HepG2 (cell line): ENCODE measurements around the gene HSD11B1L. TPM values are rescaled to one million over a fixed set of nuclear protein-coding genes. Genes with fewer than 3 reads are reported as not detected.

ENCODE experiments used
- CBFB ChIP-seq: sonication (generic); formaldehyde crosslinking; IDR thresholded peaks from 2 replicates; pipeline ENCODE4 v1.4.0; 2020; ENCODE audit warnings: missing genetic modification reagents
- NKX3-1 ChIP-seq: sonication (generic); formaldehyde crosslinking; IDR thresholded peaks from 2 replicates; pipeline ENCODE4 v1.5.0; 2020; ENCODE audit warnings: missing genetic modification reagents
- SIN3B ChIP-seq: fragments of 150-350 bp; IDR thresholded peaks from 2 replicates; pipeline ENCODE4 v1.6.1; 2014; ENCODE audit warnings: low read length
- TBP ChIP-seq: sonication (generic); formaldehyde crosslinking; IDR thresholded peaks from 2 replicates; pipeline ENCODE4 v1.5.0; 2020; ENCODE audit warnings: missing genetic modification reagents
- THAP9 ChIP-seq: sonication (generic); formaldehyde crosslinking; IDR thresholded peaks from 2 replicates; pipeline ENCODE4; 2020; ENCODE audit warnings: missing genetic modification reagents, mild to moderate bottlenecking, borderline replicate concordance
- UBTF ChIP-seq: sonication (generic); formaldehyde crosslinking; IDR thresholded peaks from 2 replicates; pipeline ENCODE4 v1.4.0; 2020; ENCODE audit warnings: mild to moderate bottlenecking, missing genetic modification reagents
- ZBTB44 ChIP-seq: sonication (generic); formaldehyde crosslinking; IDR thresholded peaks from 2 replicates; pipeline ENCODE4 v1.4.0; 2020; ENCODE audit warnings: missing genetic modification reagents
- ZNF260 ChIP-seq: sonication (generic); formaldehyde crosslinking; IDR thresholded peaks from 2 replicates; pipeline ENCODE4 v1.4.0; 2020; ENCODE audit warnings: missing genetic modification reagents, low read depth, mild to moderate bottlenecking, borderline replicate concordance
- ZNF350 ChIP-seq: sonication (generic); formaldehyde crosslinking; IDR thresholded peaks from 2 replicates; pipeline ENCODE4 v1.4.0; 2020; ENCODE audit warnings: mild to moderate bottlenecking, low read depth, missing genetic modification reagents, borderline replicate concordance
- ZNF572 ChIP-seq: sonication (generic); formaldehyde crosslinking; IDR thresholded peaks from 2 replicates; pipeline ENCODE4 v1.5.1; 2020; ENCODE audit warnings: mild to moderate bottlenecking, missing genetic modification reagents
- polyA plus RNA-seq, 8 experiments: library from polyadenylated mRNA; depleted of rRNA in 3 of 8; stranded (reverse) in 7 of 8; unstranded in 1 of 8; fragments of >200 nt; fragmentation: Illumina TruSeq in 4 of 8; extraction: Trizol in 4 of 8; gene quantifications; 2 replicates each; pipeline versions ENCODE4 v1.2.1 to v1.2.3, GENCODE V29; 2011 to 2016; ENCODE audit warnings: low read depth in 4 of 8, missing spikeins in 1 of 8, mixed read lengths in 1 of 8; ENCODE audit not compliant: insufficient read depth in 1 of 8
- total RNA-seq, 5 experiments: library from RNA; depleted of rRNA; stranded (reverse); fragments of >200 nt; fragmentation: Illumina TruSeq; extraction: Trizol; gene quantifications; 2 replicates each; pipeline ENCODE4 v1.2.3, GENCODE V29; 2016; ENCODE audit warnings: low read depth in 1 of 5
- TF ChIP-seq, protein P1 (sequence below): IDR thresholded peaks from 2 replicates; pipeline ENCODE4 v1.6.1; 2016; ENCODE audit warnings: missing compliant biosample characterization, missing genetic modification reagents, borderline replicate concordance
- TF ChIP-seq, protein P2 (sequence below): sonication (generic); formaldehyde crosslinking; IDR thresholded peaks from 2 replicates; pipeline ENCODE4 v1.4.0; 2020; ENCODE audit warnings: missing genetic modification reagents, mild to moderate bottlenecking, borderline replicate concordance

The HSD11B1L gene
- total and polyA plus RNA-seq, 2 of the 13 experiments (the other 11 are each of a cell fraction or from before 2014, with no cell fraction given): 2.8 to 3.9 TPM

DNA sequence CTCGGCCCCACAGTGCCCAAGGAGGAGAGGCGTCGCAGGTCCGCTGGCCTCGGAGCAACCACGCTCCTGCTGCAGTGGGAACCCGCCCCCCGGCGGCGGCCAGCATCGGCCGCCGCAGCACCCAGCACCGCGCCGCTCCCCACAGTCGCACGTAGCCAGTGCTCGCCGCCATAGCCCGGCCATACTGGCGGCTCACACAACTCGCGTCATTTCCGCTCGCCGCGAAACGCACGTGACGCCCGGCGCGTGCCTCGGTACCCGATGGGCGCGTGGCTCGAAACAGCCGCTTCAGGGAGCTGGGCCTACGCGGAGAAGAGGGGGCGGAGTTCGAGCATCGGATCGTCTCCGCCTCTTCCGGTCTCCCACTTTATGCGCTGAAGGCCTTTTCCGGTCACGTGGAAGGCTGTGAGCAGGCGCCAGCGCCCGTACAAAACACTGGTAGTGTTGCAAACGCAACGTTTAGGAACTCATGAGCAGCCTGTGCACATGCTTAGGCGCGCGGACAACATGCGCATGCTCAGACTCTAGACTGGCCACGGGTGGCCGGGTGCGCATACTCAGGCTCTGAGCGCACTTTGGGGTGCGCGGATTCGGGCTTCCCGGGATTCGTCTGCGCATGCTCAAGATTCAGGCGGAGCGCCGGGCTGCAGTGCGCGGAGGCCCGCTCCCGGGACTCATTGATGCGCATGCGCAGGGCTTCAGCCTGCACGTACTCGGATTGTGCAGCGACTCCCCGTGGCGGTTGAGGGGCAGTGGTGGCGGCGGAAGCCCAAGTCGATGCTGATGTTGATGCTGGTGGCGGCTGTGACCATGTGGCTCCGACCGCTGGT is 39.3 kb downstream of the HSD11B1L start, which contains the start of the genes CATSPERD and LONP1 (continued):
- TF ChIP-seq THAP9 (CRISPR knock-in tag): peak; percentile 100
- peak; percentile 41; the same call in 1 of the 2 replicates for TF ChIP-seq ZBTB44 (CRISPR knock-in tag)
- peak; percentile 93 for TF ChIP-seq SIN3B
- no peak for TF ChIP-seq ZNF260
- TF ChIP-seq ZNF572 (CRISPR knock-in tag): 0 out of 2 replicates have a peak, but pooled peaks have one; percentile 61
- TF ChIP-seq, protein P1, sequence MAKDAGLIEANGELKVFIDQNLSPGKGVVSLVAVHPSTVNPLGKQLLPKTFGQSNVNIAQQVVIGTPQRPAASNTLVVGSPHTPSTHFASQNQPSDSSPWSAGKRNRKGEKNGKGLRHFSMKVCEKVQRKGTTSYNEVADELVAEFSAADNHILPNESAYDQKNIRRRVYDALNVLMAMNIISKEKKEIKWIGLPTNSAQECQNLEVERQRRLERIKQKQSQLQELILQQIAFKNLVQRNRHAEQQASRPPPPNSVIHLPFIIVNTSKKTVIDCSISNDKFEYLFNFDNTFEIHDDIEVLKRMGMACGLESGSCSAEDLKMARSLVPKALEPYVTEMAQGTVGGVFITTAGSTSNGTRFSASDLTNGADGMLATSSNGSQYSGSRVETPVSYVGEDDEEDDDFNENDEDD (CRISPR knock-in tag): peak; percentile 97
- TF ChIP-seq ZNF350: peak; percentile 91; the same call in 1 of the 2 replicates
- peak; percentile 70 for TF ChIP-seq UBTF (CRISPR knock-in tag)
- TF ChIP-seq, protein P2, sequence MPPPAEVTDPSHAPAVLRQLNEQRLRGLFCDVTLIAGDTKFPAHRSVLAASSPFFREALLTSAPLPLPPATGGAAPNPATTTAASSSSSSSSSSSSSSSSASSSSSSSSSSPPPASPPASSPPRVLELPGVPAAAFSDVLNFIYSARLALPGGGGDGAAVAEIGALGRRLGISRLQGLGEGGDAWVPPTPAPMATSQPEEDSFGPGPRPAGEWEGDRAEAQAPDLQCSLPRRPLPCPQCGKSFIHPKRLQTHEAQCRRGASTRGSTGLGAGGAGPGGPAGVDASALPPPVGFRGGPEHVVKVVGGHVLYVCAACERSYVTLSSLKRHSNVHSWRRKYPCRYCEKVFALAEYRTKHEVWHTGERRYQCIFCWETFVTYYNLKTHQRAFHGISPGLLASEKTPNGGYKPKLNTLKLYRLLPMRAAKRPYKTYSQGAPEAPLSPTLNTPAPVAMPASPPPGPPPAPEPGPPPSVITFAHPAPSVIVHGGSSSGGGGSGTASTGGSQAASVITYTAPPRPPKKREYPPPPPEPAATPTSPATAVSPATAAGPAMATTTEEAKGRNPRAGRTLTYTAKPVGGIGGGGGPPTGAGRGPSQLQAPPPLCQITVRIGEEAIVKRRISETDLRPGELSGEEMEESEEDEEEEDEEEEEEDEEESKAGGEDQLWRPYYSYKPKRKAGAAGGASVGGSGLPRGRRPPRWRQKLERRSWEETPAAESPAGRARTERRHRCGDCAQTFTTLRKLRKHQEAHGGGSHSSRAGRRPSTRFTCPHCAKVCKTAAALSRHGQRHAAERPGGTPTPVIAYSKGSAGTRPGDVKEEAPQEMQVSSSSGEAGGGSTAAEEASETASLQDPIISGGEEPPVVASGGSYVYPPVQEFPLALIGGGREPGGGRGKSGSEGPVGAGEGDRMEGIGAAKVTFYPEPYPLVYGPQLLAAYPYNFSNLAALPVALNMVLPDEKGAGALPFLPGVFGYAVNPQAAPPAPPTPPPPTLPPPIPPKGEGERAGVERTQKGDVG (CRISPR knock-in tag): peak; percentile 76; the same call in 1 of the 2 replicates
- TF ChIP-seq NKX3-1 (CRISPR knock-in tag): 0 out of 2 replicates have a peak, but pooled peaks have one; percentile 49
- peak; percentile 50; the same call in 1 of the 2 replicates for TF ChIP-seq TBP (CRISPR knock-in tag)
- TF ChIP-seq CBFB (CRISPR knock-in tag): peak; percentile 65; the same call in 1 of the 2 replicates
